ENCODE measurements around the gene MUC20. TPM values are rescaled to one million over a fixed set of nuclear protein-coding genes. Genes with fewer than 3 reads are reported as not detected.
"Not testable (repeated sequence)": the region's sequence is repeated elsewhere in the genome, so short reads cannot be mapped to it uniquely, and the experiment has no call there.

The MUC20 gene, protein sequence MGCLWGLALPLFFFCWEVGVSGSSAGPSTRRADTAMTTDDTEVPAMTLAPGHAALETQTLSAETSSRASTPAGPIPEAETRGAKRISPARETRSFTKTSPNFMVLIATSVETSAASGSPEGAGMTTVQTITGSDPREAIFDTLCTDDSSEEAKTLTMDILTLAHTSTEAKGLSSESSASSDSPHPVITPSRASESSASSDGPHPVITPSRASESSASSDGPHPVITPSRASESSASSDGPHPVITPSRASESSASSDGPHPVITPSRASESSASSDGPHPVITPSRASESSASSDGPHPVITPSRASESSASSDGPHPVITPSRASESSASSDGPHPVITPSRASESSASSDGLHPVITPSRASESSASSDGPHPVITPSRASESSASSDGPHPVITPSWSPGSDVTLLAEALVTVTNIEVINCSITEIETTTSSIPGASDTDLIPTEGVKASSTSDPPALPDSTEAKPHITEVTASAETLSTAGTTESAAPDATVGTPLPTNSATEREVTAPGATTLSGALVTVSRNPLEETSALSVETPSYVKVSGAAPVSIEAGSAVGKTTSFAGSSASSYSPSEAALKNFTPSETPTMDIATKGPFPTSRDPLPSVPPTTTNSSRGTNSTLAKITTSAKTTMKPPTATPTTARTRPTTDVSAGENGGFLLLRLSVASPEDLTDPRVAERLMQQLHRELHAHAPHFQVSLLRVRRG
- total RNA-seq: 23.8 TPM

DNA sequence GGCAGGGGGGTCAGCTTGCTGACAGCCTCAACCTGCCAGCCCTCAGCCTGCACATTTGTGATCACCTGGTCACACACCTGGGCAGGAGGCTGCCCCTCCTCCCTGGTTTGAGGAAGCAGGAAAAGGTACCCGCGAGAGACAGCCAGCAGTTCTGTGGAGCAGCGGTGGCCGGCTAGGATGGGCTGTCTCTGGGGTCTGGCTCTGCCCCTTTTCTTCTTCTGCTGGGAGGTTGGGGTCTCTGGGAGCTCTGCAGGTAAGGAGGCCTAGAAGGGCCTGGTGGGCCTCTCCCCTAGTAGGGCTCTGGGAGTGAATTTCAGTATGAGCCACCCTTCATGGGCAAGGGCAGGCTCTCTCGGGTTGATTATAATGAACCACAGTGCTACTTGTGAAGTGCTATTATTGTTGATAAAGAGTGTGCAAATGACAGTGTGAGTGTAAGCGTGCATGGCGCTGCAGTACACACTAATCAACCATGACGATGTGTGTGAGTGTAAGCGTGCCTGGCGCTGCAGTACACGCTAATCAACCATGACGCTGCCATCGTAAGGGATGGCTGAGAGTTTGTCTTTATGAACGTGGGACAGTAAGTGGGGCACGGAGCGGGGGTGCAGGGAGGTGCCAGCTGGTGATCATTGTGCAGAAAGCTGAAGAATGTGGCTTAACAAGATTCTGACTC lies at the start of gene MUC20:
Gene MUC20, plus strand, starts transcription at position 148 of the 676 bp plus-strand sequence. Its CDS starts 30 bp downstream, at position 178.
- H3K27ac ChIP-seq; H3K4me3 ChIP-seq; DNase-seq (ENCODE audit: extremely low spot score in 2 of 2); H3K4me1 ChIP-seq; H3K27me3 ChIP-seq; intact Hi-C loops (cut with DNase I); H3K9me3 ChIP-seq; H3K36me3 ChIP-seq: not testable (repeated sequence)

DNA sequence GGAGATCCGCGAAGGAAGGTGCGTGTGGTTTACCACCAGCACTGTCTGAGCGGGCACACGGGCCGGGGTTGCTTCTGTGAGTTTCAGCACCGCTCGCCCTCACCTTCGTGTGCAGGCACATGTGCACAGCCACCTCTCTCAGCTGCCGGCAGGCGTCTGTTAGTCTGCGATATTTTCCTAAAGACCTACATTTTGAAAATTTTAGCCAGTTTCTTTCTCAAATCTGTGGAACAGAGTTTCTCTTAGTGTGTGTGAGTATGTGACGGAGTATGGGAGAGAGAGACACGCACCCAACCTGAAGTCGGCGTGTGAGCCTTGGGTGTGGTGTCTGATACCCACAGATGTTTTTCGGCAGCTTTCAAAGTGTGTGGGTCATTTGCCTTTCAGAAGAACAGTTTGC lies 49.5 kb upstream of the MUC20 start:
- H3K27me3 ChIP-seq; H3K9me3 ChIP-seq; H3K27ac ChIP-seq; H3K4me1 ChIP-seq; H3K4me3 ChIP-seq; intact Hi-C loops (cut with DNase I); DNase-seq (ENCODE audit: extremely low spot score in 2 of 2): not testable (repeated sequence)
- peaks cover 0 to 31% of the 10 kb centered on the region in 2 donors for H3K36me3 ChIP-seq

DNA sequence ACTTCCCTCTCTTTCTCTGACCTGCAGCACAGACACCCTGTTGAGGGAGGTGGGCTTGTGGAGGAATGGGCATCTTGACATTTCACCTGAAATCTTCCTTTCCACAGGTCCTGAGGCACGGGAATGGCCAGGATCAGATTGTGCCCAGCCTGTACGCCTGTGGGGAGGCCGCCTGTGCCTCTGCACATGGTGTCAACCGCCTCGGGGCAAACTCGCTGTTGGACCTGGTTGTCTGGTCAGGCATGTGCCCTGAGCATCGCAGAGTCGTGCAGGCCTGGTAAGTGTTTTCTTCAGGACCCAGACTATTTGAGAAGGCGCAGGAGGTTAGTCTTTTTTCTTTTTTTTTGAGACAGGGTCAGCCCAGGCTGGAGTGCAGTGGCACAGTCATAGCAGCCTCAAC lies 47.1 kb upstream of the MUC20 start:
- H3K9me3 ChIP-seq; intact Hi-C loops (cut with DNase I); H3K4me3 ChIP-seq; H3K4me1 ChIP-seq; H3K27ac ChIP-seq; H3K27me3 ChIP-seq: not testable (repeated sequence)
- peaks cover 0 to 37% of the 10 kb centered on the region in 2 donors for H3K36me3 ChIP-seq
- peak in 1 of 2 donors; percentile 56 for DNase-seq (ENCODE audit: extremely low spot score in 2 of 2)

DNA sequence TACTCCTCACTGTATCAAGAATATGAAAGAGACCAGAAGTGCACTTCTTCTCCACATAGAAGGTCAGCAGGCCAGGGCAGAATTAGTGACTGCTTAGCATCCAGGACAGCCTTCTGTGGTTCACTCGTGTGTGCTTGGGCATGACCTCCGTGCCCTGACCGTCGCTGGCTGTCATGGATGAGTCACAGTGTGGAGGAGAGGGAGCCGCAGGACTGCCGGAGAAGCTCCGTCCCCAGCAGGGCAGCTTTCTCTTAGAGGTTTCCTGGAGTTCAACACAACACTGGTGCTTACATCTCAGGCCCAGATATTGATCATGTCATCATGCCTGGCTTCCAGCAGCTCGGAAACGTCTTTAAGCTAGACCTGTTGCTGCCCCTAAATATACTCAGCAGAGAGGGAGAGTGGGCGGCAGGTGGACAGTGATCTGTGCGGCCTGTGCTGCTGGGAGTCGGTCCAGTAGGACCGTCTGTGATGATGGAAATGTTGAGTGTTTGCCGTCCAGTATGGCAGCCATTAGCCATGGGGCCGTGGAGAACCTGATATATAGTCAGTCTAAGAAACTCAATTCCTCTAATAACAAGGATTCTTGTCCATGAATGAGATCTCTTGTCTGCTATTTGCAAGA lies 42.3 kb upstream of the MUC20 start:
- peaks cover 0 to 28% of the 10 kb centered on the region in 2 donors for H3K36me3 ChIP-seq
- H3K9me3 ChIP-seq; H3K4me3 ChIP-seq; H3K4me1 ChIP-seq; H3K27ac ChIP-seq; intact Hi-C loops (cut with DNase I); DNase-seq (ENCODE audit: extremely low spot score in 2 of 2); H3K27me3 ChIP-seq: not testable (repeated sequence)

DNA sequence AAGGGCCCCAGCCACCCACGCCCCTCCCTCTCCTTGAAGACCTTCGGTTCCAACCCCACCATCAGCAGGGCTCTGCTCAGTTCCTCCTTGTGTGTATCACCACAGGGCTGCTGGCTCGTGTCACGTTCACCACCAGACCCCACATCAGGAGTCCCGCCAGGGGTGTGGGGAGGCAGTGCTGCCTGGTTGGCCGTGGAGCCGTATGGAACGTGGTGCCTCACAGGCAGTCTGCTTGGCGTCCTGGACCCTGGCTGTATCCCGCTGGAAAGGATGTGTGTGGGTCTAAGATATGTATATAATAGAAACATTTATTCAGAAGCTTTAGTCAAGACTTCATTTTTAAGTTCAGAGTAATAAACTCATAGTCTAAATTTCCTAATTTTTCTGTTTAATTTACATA lies 40.1 kb upstream of the MUC20 start:
- H3K27ac ChIP-seq; H3K27me3 ChIP-seq; H3K9me3 ChIP-seq; H3K4me1 ChIP-seq; intact Hi-C loops (cut with DNase I); H3K4me3 ChIP-seq; DNase-seq (ENCODE audit: extremely low spot score in 2 of 2): not testable (repeated sequence)
- H3K36me3 ChIP-seq: peaks cover 0 to 17% of the 10 kb centered on the region in 2 donors

DNA sequence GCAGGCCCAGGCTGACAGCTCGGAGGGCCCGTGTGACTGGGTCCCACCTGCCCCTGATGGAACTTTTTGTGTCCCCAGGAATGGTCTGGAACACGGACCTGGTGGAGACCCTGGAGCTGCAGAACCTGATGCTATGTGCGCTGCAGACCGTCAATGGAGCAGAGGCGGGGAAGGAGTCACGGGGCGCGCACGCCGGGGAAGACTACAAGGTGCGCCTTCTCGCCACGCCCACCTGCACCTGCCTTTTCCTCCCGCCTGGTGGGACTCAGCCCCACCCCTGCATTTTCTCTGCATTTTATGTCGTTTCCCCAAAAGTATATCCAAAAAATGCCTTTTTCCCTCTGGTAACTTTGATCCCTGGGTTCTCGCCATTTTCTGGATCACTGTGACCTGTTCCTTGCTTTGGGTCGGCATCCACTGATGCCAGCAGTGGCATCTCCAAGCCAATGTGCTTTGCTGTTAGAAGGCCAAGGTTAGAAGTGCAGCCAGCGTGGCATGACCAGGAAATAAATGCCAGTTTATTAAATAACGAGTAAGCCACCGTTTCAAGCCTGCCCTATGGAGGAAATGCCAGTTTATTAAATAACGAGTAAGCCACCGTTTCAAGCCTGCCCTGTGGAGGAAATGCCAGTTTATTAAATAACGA lies 39.2 kb upstream of the MUC20 start:
- peaks cover 0 to 21% of the 10 kb centered on the region in 2 donors for H3K36me3 ChIP-seq
- H3K4me3 ChIP-seq; H3K27me3 ChIP-seq; DNase-seq (ENCODE audit: extremely low spot score in 2 of 2); H3K27ac ChIP-seq; H3K4me1 ChIP-seq; H3K9me3 ChIP-seq; intact Hi-C loops (cut with DNase I): not testable (repeated sequence)

DNA sequence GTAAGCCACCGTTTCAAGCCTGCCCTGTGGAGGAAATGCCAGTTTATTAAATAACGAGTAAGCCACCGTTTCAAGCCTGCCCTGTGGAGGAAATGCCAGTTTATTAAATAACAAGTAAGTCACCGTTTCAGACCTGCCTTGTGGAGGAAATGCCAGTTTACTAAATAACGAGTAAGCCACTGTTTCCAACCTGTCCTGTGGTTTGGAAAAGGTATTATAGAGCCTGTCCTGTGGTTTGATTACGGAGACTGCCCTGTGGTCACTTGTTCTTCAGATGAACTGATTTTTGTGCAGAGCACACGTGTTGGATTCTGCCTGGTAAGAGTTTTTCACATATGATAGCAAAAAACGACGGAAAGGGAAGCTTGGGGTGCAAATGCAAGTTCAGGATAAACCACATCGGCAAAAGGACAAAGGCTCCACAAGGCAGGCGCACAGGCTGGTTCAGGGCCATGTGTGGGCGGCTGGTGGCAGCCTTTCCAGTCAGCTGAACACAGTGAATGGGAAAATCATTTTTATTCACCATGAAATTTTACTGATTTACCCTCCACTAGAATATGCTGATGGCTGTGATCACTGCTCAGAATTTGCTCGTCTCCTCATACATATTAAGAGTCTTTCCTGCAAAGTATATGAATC lies 38.6 kb upstream of the MUC20 start:
- H3K27me3 ChIP-seq; intact Hi-C loops (cut with DNase I); H3K27ac ChIP-seq; H3K9me3 ChIP-seq; H3K4me3 ChIP-seq; DNase-seq (ENCODE audit: extremely low spot score in 2 of 2); H3K4me1 ChIP-seq: not testable (repeated sequence)
- peaks cover 0 to 18% of the 10 kb centered on the region in 2 donors for H3K36me3 ChIP-seq

DNA sequence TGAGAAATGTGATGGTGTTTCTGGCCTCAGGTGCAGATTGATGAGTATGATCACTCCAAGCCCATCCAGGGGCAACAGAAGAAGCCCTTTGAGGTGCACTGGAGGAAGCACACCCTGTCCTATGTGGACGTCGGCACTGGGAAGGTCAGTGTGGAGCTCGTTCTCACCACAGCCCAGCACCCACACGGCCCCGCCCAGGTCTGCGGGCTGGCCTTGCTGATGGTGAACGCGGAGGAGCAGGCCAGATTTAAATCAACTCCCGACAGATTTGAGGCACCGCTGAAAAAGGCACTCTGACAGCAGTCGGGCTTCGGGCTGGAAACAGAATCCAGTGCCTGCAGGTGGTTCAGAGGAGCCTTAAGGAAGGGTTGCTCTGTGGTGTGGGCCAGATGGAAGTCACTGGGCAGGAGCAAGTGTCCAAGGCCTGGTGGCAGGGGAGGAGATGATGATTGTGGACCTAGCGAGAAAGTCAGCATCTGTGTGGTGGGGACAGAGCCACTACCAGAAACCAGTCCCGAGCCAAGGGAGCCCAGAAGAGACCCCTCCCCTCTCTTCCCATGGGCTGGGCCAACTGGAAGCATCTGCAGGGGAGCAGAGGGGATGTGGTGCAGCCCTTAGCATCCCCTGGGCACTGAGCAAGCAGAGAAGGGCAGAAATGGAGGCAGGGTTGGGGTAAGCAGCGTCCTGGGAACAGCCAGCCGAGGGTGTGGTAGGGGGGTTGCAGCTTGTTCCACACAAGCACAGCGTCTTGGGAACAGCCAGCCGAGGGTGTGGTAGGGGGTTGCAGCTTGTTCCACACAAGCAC lies 36.9 kb upstream of the MUC20 start:
- H3K4me3 ChIP-seq; DNase-seq (ENCODE audit: extremely low spot score in 2 of 2); H3K9me3 ChIP-seq; H3K27me3 ChIP-seq; H3K4me1 ChIP-seq; H3K27ac ChIP-seq; intact Hi-C loops (cut with DNase I): not testable (repeated sequence)
- H3K36me3 ChIP-seq: peaks cover 0 to 21% of the 10 kb centered on the region in 2 donors

DNA sequence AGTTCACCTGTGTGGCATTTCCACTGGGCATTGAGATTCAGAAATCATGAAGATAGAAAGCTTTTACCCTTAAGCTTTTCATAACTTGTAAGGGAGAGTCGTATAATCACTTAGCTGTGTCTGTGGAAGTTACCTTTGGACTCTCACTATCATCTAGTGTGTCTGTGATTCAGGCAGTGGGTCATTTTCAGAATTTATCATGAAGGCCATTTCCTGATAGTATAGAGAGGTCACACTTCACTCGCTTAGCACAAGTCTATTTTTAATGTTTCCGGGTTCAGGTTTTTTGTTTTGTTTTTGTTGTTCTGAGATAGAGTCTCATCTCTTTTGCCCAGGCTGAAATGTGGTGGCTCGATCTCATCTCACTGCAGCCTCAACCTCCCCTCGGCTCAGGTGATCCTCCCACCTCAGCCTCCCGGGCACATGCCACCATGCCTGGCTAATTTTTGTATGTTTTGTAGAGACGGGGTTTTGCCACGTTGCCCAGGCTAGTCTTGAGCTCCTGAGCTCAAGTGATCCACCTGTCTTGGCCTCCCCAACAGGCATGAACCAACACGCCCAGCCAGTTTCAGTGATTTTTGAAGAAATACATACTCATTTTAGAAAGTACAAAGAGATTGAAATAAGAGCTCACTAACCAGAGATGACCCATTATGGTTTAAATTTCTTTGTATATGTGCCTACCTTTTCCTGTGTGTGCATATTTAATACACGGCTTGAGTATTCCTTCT lies 36.1 kb upstream of the MUC20 start:
- H3K4me1 ChIP-seq; H3K27ac ChIP-seq; DNase-seq (ENCODE audit: extremely low spot score in 2 of 2); H3K27me3 ChIP-seq; H3K9me3 ChIP-seq; intact Hi-C loops (cut with DNase I); H3K4me3 ChIP-seq: not testable (repeated sequence)
- H3K36me3 ChIP-seq: peaks cover 0 to 28% of the 10 kb centered on the region in 2 donors

DNA sequence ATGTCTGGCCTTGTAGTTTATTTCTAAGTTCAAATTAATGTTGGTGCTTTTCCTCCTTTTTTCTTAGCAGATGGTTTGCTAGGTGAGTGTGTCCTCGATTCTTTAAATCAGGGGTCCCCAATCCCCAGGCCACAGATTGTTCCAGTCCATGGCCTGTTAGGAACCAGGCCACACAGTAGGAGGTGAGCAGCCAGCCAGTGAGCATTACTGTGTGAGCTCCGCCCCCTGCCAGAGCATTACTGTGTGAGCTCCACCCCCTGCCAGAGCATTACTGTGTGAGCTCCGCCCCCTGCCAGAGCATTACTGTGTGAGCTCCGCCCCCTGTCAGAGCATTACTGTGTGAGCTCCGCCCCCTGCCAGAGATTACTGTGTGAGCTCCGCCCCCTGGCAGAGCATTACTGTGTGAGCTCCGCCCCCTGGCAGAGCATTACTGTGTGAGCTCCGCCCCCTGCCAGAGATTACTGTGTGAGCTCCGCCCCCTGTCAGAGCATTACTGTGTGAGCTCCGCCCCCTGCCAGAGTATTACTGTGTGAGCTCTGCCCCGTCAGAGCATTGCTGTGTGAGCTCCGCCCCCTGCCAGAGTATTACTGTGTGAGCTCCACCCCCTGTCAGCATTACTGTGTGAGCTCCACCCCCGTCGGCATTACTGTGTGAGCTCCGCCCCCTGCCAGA lies 34.1 kb upstream of the MUC20 start:
- H3K27ac ChIP-seq; DNase-seq (ENCODE audit: extremely low spot score in 2 of 2); H3K4me1 ChIP-seq; intact Hi-C loops (cut with DNase I); H3K4me3 ChIP-seq; H3K27me3 ChIP-seq; H3K9me3 ChIP-seq: not testable (repeated sequence)
- peaks cover 0 to 29% of the 10 kb centered on the region in 2 donors for H3K36me3 ChIP-seq

All from vagina (tissue), 2 donors.